HEK293 (cell line): ENCODE results near the gene PRKCZ.

ENCODE experiments used
- BCL11A ChIP-seq: fragments of 450-650 bp; formaldehyde crosslinking; IDR thresholded peaks from 2 replicates; pipeline ENCODE4 v1.5.1; 2016; ENCODE audit warnings: low read depth, missing biosample characterization, missing genetic modification characterization
- CTCF ChIP-seq: fragments of 450-650 bp; formaldehyde crosslinking; IDR thresholded peaks from 2 replicates; pipeline ENCODE4 v1.5.1; 2016; ENCODE audit warnings: missing biosample characterization, missing genetic modification characterization
- KLF10 ChIP-seq: fragments of 450-650 bp; IDR thresholded peaks from 2 replicates; pipeline ENCODE4 v1.5.1; 2018; ENCODE audit warnings: missing biosample characterization, mild to moderate bottlenecking, missing genetic modification characterization
- ZBTB8A ChIP-seq: fragments of 450-650 bp; formaldehyde crosslinking; IDR thresholded peaks from 2 replicates; pipeline ENCODE4 v1.5.1; 2016; ENCODE audit warnings: missing biosample characterization, missing genetic modification characterization
- ZNF488 ChIP-seq: fragments of 450-650 bp; formaldehyde crosslinking; IDR thresholded peaks from 2 replicates; pipeline ENCODE4 v1.5.1; 2016; ENCODE audit warnings: missing biosample characterization, missing genetic modification characterization
- ZNF580 ChIP-seq: fragments of 450-650 bp; formaldehyde crosslinking; IDR thresholded peaks from 2 replicates; pipeline ENCODE4 v1.5.1; 2016; ENCODE audit warnings: missing biosample characterization, missing genetic modification characterization

- no peak for TF ChIP-seq ZNF580 (tag by site-specific recombination)
- no peak for TF ChIP-seq CTCF
- no peak for TF ChIP-seq ZNF488 (tag by site-specific recombination)
- TF ChIP-seq BCL11A: 0 out of 2 replicates have a peak, but pooled peaks have one; percentile 9
- TF ChIP-seq ZBTB8A: no peak; the same call in 1 of the 2 replicates
- TF ChIP-seq KLF10 (tag by site-specific recombination): peak; percentile 74
These were observed 154.4 kb downstream of the PRKCZ start for GRCh38 chr1:2204415-2205190.
